HL-60/S4 (cell line): ENCODE data around the gene WBP4.

Experiments used
- in situ Hi-C: fragments of 300-500 bp; cut with MboI; formaldehyde crosslinking; loops from 2 replicates; pipeline ENCODE4 v1.14.3; 2022; ENCODE audit warnings: low sequenced_read_pairs

The WBP4 gene

DNA sequence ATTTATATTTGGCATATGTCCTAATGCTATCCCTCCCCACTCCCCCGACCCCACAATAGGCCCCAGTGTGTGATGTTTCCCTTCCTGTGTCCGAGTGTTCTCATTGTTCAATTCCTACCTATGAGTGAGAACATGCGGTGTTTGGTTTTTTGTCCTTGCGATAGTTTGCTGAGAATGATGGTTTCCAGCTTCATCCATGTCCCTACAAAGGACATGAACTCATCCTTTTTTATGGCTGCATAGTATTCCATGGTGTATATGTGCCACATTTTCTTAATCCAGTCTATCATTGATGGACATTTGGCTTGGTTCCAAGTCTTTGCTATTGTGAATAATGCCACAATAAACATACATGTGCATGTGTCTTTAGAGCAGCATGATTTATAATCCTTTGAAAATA lies 18.9 kb upstream of the WBP4 start:
- in situ Hi-C loops: loop anchor here (25.0 kb wide), 1 partner anchor 255 kb away; the partner anchor contains the start of gene SLC25A15

DNA sequence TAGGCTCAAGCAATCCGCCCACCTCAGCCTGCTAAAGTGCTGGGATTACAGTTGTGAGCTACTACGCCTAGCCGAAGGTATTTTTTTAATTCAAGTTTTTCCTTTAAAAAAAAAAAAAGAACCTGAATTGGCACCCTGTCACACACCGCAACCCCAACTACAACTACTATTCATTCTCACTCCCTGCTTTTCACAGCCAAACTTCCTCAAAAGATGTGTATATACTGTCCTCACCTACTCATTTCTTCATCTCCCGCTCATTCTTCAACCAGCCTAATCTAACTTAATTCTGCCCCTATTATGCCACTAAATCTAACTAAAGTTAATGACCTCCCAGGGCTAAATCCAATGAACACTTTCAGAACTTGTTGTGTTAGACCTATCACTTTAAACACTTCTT lies 12.7 kb upstream of the WBP4 start:
- in situ Hi-C loops: loop anchor here (25.0 kb wide), 1 partner anchor 261 kb away; the partner anchor contains the start of gene SLC25A15

DNA sequence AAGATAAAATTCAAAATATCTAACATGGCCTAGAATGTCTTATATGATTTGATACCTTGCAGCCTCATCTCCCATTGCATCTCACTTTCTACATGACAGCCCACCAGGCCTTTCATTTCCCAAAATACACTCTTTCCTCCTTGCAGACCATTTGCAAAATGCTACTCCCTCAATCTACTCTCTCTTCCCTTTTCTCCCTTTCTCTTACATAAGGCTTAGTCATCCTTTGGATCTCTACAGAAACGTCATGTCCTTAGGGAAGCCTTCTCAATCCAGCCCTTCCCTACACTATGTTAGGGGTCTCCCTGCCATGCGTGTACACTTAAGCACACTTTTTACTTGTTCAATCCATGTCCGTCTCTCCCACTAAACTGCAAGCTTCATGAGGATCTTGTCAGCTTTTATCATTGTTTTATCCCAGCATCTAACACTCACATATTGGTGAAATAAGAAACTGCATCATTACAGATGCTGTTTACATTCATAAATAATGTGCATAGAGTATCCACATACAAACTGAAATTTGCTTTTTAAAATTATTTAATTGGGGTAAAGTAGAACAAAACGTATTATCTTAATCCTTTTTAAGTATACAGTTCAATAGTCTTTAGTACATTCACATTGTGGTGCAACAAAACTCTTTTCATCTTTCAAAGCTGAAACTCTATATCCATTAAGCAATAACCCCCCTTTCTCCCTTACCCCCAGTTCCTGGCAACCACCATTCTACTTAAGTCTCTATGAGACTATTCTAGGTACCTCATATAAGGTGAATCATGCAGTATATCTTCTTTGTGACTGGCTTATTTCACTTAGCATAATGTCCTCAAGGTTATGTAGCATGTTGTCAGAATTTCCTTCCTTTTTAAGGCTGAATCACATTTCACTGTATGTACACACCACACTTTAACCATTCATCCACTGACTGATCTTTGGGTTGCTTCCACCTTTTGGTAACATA lies 11.5 kb upstream of the WBP4 start:
- in situ Hi-C loops: loop anchor here (25.0 kb wide), 1 partner anchor 262 kb away; the partner anchor contains the start of gene SLC25A15

DNA sequence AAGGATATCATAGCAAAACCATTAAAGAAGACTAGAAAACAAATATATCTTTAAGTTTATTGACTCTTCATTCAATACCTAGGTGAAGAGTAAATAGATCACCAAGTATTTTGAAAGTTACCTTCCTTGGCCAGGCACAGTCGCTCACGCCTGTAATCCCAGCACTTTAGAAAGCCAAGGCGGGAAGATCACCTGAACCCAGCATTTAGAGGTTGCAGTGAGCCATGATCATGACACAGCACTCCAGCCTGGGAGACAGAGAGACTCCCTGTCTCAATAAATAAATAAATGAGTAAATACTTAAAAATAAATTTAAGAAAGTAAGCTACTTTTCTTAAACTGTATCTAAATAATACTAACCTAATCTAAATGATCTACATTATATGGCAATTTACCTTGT lies 8.9 kb upstream of the WBP4 start:
- in situ Hi-C loops: no loop called here

DNA sequence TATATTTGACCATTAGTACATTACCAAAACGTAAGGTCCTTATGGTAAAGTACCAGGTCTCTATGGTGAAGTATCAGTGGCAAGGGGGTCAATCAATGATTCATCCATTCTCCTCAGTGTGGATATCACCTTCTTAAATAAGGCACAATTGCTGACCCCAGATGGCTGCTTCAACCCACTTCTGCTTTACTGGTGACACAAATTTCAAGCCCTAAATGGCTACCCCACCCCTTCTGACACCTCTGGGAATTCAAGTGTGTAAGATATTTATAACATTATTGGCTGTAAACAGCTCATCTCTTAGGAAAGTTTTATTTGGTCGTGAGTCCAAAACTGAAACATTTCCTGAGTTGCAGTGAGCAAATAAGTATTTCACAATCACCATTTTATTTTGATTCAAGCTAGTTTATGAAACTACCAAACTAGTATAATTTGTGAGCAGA lies 7.9 kb upstream of the WBP4 start:
- in situ Hi-C loops: no loop called here

DNA sequence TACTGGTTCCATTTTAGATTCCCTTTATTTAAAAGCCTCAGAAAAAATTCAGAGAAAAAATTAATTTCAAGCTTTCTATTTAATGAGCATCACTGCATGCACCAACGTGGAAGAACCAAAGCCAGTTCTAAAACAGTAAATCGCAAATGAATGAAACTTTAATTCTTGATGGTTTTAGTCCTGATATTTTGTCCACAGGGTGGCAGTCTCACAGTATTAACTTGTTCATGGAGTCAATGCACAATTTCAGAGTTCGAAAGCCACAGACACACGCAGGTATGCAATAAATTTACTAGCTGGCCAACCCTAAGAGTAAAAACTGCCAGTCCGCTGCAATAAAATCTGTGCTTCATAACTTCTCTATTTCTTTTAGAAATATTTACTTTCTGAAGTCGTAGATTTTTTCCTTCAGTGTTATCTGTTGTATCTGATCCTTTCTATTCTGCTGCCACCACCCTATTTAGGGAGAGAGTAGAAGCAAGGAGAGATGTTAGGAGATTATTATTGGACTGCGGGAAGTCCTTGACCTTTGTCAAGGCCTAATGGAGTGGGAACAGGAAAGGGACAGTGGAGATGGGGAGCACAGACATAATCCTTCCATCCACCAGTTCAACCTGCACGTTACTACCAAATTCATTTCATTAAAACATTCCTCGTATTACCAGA lies 7.0 kb upstream of the WBP4 start:
- in situ Hi-C loops: no loop called here

DNA sequence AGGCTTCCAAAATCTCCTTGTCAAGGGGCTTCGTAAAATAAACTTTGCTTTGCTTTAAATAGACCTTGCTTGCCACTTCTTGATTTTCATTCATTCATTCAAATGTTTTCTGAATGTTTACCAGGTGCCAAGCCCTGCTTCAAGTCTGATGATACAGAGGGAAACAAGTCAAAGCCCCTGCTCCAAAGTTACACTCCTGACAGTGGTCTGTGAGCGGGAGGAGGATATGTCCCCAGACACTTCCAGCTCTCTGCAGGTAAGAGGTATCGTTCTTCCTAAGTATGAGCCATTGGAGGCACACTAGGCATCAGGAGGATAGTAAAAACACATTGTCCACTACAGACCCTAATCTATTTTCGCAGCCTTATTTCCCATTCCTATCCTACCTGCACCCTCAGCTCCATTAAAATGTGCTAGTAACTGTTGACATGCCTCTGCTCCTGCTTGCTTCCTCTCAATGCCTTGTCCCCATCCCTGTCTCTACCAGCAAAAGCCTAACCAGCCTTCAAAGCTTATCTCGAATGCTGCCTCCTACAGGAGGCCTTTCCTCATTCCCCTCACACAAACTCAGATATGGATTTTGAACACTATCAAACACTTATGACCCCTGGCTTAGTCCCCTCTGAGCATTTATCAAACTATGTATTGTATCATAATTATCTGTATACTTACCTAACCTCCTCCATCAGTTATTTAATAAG lies 6.2 kb upstream of the WBP4 start:
- in situ Hi-C loops: no loop called here

DNA sequence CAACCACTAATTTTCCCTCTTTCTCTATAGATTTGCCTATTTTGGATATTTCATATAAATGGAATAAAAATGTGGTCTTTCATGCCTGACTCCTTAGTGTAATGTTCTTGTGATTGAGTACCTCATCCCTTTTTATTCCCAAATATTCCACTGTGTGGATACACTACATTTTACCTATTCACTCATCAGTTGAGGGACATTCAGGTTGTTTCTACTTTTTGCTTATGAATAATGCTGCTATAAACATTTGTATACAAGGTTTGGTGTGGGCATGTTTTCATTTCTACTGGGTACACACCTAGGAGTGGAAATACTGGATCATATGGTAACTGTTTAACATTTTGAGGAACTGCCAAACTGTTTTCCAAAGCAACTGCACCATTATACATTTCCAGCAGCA lies 5.1 kb upstream of the WBP4 start:
- in situ Hi-C loops: no loop called here

DNA sequence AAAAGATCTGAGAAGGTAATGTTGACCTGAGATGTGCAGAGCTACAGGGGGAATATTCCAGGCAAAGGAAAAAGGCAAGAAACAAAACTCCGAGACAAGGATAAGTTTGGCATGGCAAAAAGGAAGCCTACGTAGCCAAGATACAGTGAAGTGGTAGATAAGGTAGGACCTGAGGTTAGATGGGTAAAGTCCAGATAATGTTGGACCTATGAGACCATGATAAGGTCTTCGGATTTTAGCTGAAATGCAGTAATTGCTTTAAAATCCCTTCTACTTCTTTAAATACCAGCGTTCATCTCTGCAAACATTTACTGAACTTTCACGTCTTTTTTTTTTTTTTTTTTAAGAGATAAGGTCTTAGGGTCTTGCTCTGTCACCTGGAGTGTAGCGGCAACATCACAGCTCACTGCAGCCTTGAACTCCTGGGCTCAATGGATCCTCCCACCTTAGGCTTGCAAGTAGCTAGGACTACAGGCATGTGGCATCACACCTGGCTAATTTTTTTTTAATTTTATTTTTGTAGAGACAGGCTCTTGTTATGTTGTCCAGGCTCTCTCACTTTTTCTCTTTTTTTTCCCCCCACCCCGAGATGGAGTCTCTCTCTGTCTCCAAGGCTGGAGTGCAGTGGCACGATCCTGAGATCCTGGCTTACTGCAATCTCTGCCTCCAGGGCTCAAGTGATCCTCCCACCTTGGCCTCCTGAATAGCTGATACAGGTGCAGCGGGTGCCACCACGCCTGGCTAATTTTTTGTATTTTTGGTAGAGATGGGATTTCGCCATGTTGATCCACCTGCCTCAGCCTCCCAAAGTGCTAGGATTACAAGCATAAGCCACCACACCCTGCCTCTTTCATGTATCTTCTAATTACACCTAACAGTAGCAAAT lies 4.2 kb upstream of the WBP4 start:
- in situ Hi-C loops: no loop called here

DNA sequence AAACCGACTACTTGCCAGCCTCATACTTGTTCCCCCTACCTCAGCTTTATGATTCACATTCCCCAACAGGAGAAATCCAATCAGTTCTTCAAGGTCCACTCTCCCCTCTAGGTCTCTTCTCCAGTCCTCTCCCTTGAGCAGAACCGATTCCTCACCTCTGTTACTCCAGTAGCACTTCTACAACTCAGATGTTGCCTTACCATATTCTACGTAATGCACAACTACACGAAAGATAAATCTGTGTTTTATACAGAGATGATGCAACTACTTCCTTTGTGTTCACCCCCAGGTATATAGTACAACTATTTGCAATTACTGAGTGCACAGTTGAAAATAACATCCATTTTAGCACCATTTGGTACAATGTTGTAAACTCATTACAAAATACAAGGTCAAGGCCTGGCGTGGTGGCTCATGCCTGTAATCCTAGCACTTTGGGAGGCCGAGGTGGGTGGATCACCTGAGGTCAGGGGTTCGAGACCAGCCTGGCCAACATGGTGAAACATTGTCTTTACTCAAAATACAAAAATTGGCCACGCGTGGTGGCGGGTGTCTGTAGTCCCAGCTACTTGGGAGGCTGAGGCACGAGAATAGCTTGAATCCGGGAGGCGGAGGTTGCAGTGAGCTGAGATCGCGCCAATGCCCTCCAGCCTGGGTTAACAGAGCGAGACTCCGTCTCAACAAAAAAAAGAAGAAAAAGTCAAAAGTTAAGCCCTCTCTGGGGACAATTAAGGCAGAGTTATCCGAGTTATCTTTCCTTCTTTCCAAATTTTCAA lies 2.8 kb upstream of the WBP4 start:
- in situ Hi-C loops: no loop called here

DNA sequence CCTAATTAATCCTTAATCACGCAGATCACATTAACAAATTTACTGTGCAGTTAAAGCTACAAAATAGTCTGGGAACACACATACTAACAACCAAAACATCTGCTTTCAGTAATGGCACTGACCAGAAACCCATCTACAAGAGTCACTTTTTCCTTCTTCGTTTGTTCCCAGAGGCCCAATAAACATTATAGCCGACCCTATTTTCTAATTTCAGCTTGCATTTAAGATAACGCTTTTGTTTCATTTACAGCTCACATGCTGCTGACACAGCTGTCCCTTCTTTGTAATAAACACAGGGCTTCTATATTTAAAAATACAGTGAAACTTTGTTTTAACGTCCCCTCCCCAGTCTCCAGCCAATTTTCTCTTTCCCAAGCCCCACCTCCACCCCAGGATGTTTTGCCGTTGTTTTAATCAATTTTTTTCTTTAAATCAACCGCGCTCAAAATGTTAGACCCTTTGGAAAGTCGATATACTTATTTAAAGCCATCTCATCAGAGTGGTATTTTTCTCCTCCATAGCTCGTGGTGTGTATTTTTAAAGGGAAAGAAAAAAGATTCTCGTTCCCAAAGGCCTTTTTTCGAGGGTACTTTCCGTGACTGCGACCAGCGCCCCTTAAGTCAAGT lies 1.7 kb upstream of the WBP4 start:
- in situ Hi-C loops: no loop called here

DNA sequence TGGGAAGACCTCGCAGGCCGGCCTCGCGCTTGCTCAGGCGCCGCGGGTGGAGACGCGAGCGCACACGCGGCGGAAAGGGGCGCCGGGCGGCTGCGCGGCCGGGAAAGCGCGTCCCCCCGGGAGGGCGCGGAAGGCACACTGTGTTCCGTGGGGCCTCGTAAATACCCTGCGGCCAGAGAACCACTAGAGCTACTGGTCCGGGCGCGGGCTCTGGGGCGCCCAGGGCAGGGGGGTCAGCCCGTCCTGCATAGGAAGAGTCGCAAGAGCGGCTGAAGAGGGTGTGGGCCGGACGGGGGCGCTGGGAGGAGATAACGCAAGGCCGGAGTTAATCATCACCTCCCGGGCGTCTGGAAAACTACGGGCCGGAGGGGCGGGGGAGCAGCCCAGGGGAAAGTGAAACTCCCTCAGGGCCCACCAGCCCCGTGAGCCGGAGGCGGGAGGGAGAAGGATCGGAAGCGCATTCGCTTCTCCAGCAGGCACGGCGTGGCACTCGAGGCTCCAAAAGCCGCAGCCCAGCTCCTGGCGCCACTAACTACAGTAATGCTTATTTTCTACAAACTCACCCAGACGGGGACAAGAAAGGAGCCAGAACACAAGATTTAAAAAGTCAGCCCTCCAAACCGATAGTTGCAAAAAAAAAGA lies 1.1 kb upstream of the WBP4 start:
- in situ Hi-C loops: no loop called here

DNA sequence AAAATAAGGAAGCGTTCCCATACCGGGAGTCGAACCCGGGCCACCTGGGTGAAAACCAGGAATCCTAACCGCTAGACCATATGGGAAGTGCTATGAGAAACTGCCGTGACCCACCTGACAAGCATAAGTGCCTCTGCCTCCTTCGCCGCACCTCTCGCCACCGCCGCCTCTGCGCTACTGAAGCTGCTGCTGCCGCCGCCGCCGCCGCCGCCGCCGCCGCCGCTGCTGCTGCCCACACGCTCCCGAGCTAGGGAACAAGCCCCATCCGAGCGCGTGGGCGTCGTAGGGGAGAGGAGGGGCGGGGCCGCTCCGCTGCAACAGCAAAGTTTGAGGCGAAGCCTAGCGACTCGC lies 610 bp upstream of the WBP4 start:
- in situ Hi-C loops: no loop called here

DNA sequence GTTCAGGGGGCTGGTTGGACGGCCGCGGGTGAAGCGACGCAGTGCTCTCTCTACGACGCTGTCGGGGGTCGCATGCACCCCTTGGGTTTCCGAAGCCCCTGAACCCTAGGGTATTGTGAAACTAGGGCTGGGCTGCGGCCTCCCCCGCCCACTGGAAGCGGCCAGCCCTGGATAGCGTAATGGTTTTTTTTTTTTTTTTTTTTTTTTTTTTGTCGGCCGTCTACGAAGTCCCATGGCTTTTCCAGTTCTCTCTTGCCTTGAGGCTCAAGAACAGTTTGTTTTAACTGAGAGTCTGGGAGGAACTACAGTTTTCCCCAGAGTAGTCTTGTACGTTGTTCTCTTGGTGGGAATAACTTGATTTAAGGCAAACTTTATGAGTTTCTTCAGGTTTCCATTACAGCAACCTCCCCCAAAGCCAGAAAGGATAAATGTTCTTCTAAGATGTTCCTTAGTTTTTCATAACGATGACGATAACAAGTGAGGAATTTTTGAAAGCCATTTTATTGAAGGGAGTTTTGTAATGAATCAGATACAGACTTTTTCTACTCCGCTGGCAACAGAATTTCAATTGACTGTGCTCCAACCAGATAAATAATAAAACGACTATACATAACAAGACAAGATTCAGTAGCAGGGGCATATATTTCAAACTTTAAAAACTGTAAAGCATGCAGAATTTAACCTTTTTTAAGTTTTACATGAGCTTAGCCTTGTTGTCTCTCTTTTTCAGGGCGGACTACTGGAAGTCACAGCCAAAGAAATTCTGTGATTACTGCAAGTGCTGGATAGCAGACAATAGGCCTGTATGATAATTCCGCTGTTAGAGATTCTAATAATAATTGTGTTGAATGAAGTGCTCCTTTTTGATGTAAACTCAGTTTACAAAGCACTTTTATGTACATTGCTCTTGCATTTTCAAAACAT lies 867 bp downstream of the WBP4 start:
- in situ Hi-C loops: no loop called here

DNA sequence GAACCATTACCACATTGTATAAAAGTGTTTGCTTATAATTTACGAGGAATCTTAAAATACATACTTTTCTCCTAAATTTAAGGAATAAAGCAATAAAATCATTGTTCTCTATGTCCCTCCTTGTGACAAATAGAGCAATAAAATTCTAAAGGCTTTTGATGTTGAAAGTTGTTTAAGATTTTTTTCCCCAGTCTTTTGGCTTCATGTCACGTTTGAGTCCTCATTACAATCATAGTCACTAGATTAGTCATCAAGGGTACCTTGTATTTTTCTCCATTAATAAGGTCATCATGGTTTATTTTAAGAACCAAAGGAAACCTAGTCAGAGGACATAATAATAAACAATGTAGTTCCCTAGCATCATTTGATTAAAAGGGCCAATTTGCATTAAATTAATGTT lies 3.2 kb downstream of the WBP4 start:
- in situ Hi-C loops: no loop called here

DNA sequence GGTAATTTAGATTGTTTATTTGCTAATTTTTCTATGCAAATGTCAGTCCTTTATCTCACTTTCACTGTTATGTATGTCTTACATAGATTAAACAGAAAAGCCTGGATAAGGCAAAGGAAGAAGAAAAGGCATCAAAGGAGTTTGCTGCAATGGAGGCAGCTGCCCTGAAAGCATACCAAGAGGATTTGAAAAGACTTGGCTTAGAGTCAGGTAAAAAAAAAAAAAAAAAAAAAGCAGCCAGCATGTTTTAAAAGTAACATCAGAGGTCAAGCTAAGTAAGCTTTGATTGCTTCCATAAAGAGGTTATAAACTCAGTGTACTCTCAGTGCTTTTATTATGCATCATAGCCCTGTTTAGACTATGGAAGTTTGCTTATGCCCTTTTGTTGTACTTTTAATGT lies 3.8 kb downstream of the WBP4 start:
- in situ Hi-C loops: no loop called here

DNA sequence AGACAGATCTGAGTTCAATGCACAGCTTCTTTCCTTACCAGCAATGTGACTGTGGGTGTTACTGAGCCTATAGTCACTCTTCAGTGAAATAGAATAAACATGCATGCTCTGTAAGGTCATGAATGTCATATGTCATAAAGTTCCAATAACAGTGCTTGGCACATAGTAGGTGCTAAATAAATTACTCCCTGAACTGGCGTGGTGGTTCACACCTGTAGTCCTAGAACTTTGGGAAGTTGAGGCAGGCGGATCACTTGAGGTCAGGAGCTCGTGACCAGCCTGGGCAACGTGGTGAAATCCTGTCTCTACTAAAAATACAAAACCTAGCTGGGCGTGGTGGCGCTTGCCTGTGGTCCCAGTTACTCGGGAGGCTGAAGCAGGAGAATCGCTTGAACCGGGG lies 13.2 kb downstream of the WBP4 start:
- in situ Hi-C loops: no loop called here

DNA sequence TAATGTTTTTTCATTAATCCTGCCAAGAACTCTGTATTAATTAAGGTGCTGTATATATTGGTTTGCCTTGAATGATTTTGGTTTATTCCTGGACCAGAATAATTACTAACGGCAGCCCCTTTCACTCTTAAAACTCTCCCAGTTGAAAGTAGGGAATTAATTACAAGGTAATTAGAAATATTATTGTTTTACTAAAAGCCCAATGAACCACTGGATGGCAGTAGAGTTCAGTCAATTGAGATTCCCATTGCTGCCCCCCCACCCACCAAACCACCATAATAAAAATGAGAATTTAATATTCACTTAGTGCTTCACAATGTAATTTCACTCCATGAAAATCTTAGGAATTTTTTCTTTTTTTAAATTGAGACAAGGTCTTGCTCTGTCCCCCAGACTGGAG lies 13.7 kb downstream of the WBP4 start:
- in situ Hi-C loops: no loop called here
